NT2/D1 (cell line): ENCODE data around the gene LIMA1.

Source experiments
- YY1 ChIP-seq: IDR thresholded peaks from 2 replicates; pipeline ENCODE4 v1.6.1; 2011; ENCODE audit not compliant: insufficient read length, insufficient read depth
- ZNF274 ChIP-seq: IDR thresholded peaks from 2 replicates; pipeline ENCODE4 v1.6.1; 2011; ENCODE audit warnings: mild to moderate bottlenecking, low read depth, low read length

DNA sequence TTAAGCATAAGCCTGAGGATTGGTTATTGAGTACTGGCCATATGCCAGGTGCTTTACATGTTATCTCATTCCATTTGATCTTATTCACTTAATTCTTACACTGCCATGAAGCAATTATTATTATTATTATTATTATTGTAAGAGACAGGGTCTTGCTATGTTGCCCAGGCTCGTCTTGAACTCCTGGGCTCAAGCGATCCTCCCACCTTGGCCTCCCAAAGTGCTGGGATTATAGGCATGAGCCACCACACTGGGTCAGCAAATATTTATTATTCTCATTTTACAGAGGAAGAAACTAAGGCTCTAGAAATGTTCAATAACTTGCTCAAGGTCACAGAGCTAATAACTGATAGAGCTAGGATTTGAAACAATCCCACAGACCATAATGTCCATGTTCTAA, 14.8 kb downstream of the LIMA1 start:
- TF ChIP-seq ZNF274: no peak
- TF ChIP-seq YY1: no peak
